ENCODE measurements around the gene TMEM176A. TPM values are rescaled to one million over a fixed set of nuclear protein-coding genes. Genes with fewer than 3 reads are reported as not detected.

Gene TMEM176A
- total RNA-seq: not detected in 2 replicates

GRCh38 chr7:150800581-150801241, at the start of gene TMEM176A:
TMEM176A (plus strand) TSS chr7:150800769; CDS start chr7:150801551, 782 bp downstream.

GRCh38 chr7:150799741-150800580, 608 bp upstream of the TMEM176A start, which contains the start of gene TMEM176B:
TMEM176B (minus strand) TSS chr7:150800364; CDS start chr7:150796569, 3,795 bp downstream.

GRCh38 chr7:150852371-150852905, 51.9 kb downstream of the TMEM176A start, which contains the start of gene AOC1:
AOC1 (plus strand) TSS chr7:150852517; CDS start chr7:150856471, 3,954 bp downstream.

Other genes starting within 250 kb of the TMEM176A start
- 0.09 TPM in 1 of 2 replicates, not detected in the other for gene GIMAP4, start 233.4 kb upstream of the TMEM176A start, total RNA-seq
- not detected in 2 replicates for gene GIMAP6, start 168.4 kb upstream of the TMEM176A start, total RNA-seq
- gene GIMAP2, start 115.1 kb upstream of the TMEM176A start, total RNA-seq: under 0.01 and 0.17 TPM in 2 replicates
- 0.09 TPM in 1 of 2 replicates, not detected in the other for gene GIMAP1, start 84.2 kb upstream of the TMEM176A start, total RNA-seq
- not detected in 2 replicates for gene GIMAP5, start 63.4 kb upstream of the TMEM176A start, total RNA-seq
- gene TMEM176B, start 405 bp upstream of the TMEM176A start, total RNA-seq: 0.09 TPM in 1 of 2 replicates, not detected in the other
- gene AOC1, start 51.7 kb downstream of the TMEM176A start, total RNA-seq: not detected in 2 replicates
- gene KCNH2, start 177.6 kb downstream of the TMEM176A start, total RNA-seq: under 0.01 and 0.17 TPM in 2 replicates
- gene NOS3, start 190.2 kb downstream of the TMEM176A start, total RNA-seq: 0.17 and 0.32 TPM in 2 replicates
- under 0.01 TPM in 2 replicates for gene ATG9B, start 223.7 kb downstream of the TMEM176A start, total RNA-seq
- 17.8 and 20.8 TPM in 2 replicates for gene ABCB8, start 227.7 kb downstream of the TMEM176A start, total RNA-seq
- 0.09 TPM in 1 of 2 replicates, not detected in the other for gene ASIC3, start 247.8 kb downstream of the TMEM176A start, total RNA-seq

Measured in bronchial smooth muscle cell (primary cell).